ENCODE results near the gene ANKS6.

ANKS6 gene

GRCh38 chr9:98755006-98755618 is 41.2 kb downstream of the ANKS6 start:
- Histone ChIP-seq H3K9me3 (ENCODE audit: insufficient read depth, low read depth, low read length) (no peaks in the 10 kb centered on the region), H3K4me3 (ENCODE audit: low read length, poor library complexity, severe bottlenecking) (no peak overlapping the region), H3F3A (ENCODE audit: low read depth) (no peaks in the 10 kb centered on the region), H3K9ac (ENCODE audit: low read depth, low read length, poor library complexity, severe bottlenecking) (no peak overlapping the region), H3K79me2 (ENCODE audit: insufficient read depth, low read length) (no peaks in the 10 kb centered on the region), H4K20me1 (ENCODE audit: insufficient read depth, low read length, poor library complexity, severe bottlenecking) (no peaks in the 10 kb centered on the region), H3K4me1 (ENCODE audit: insufficient read depth, low read length, poor library complexity, severe bottlenecking) (no peaks in the 10 kb centered on the region), H3K4me2 (ENCODE audit: low read depth, low read length, poor library complexity, severe bottlenecking) (no peak overlapping the region), H3K9me2 (replicated peaks; ENCODE audit: low read depth, low read length) (no peaks in the 10 kb centered on the region), H3K36me3 (ENCODE audit: insufficient read depth, low read length) (no peaks in the 10 kb centered on the region), H2AFZ (ENCODE audit: low read length) (no peak overlapping the region), H3K27me3 (ENCODE audit: insufficient read depth, low read length, poor library complexity, severe bottlenecking) (no peaks in the 10 kb centered on the region)
- TF ChIP-seq, protein P1, sequence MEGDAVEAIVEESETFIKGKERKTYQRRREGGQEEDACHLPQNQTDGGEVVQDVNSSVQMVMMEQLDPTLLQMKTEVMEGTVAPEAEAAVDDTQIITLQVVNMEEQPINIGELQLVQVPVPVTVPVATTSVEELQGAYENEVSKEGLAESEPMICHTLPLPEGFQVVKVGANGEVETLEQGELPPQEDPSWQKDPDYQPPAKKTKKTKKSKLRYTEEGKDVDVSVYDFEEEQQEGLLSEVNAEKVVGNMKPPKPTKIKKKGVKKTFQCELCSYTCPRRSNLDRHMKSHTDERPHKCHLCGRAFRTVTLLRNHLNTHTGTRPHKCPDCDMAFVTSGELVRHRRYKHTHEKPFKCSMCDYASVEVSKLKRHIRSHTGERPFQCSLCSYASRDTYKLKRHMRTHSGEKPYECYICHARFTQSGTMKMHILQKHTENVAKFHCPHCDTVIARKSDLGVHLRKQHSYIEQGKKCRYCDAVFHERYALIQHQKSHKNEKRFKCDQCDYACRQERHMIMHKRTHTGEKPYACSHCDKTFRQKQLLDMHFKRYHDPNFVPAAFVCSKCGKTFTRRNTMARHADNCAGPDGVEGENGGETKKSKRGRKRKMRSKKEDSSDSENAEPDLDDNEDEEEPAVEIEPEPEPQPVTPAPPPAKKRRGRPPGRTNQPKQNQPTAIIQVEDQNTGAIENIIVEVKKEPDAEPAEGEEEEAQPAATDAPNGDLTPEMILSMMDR (conservative IDR thresholded peaks at IDR 0.05; ENCODE audit: low read length), result 0 out of 2 replicates have a peak, but pooled peaks have one; percentile 9
- TF ChIP-seq EZH2phosphoT487 (IDR thresholded peaks at IDR 0.05; ENCODE audit: borderline replicate concordance), result no peak

- Histone ChIP-seq H3F3A (ENCODE audit: low read depth) (no peaks in the 10 kb centered on the region), H3K4me1 (ENCODE audit: insufficient read depth, low read length, poor library complexity, severe bottlenecking) (no peaks in the 10 kb centered on the region), H3K4me2 (ENCODE audit: low read depth, low read length, poor library complexity, severe bottlenecking) (no peak overlapping the region), H3K36me3 (ENCODE audit: insufficient read depth, low read length) (no peaks in the 10 kb centered on the region), H3K4me3 (ENCODE audit: low read length, poor library complexity, severe bottlenecking) (no peak overlapping the region), H3K9ac (ENCODE audit: low read depth, low read length, poor library complexity, severe bottlenecking) (no peak overlapping the region), H3K27me3 (ENCODE audit: insufficient read depth, low read length, poor library complexity, severe bottlenecking) (no peaks in the 10 kb centered on the region), H3K79me2 (ENCODE audit: insufficient read depth, low read length) (no peaks in the 10 kb centered on the region), H3K9me3 (ENCODE audit: insufficient read depth, low read depth, low read length) (no peaks in the 10 kb centered on the region), H2AFZ (ENCODE audit: low read length) (no peak overlapping the region), H4K20me1 (ENCODE audit: insufficient read depth, low read length, poor library complexity, severe bottlenecking) (no peaks in the 10 kb centered on the region), H3K9me2 (replicated peaks; ENCODE audit: low read depth, low read length) (no peaks in the 10 kb centered on the region)
- no peak for TF ChIP-seq EZH2phosphoT487 (IDR thresholded peaks at IDR 0.05; ENCODE audit: borderline replicate concordance)
- TF ChIP-seq, protein P1 (conservative IDR thresholded peaks at IDR 0.05; ENCODE audit: low read length), result no peak
These were observed 45.1 kb downstream of the ANKS6 start for GRCh38 chr9:98751210-98751609.

DNA sequence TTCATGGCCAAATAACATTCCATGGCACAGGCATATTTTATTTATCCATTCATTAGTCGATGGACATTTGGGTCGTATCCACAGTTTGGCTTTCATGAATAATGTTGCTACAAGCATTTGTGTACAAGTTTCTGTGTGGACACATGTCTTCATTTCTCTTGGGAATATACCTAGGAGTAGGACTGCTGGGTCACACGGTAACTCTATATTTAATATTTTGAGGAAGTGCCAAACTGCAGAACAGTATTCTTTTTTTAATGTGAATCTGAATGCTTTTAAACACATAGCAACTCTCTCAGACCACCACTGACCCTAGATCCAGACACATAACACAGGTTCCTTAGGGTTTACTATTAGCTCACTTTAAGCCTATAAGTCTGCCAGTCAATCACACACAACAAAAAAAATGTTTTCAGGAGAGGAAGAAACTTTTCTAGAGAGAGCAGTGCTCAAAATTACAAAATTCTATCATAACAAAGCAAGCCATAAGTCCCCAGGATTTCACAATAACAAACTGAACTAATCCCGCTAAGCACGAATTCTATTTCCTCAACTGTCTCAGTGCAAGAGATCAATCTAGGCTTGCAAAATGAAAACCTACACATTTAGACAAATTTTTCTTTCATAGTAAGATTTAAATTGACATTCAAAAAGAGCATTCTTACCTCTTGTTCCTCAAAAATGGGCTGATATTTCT is 45.8 kb downstream of the ANKS6 start:
- H3K4me2 ChIP-seq (ENCODE audit: low read depth, low read length, poor library complexity, severe bottlenecking), result no peak overlapping the region
- H3K79me2 ChIP-seq (ENCODE audit: insufficient read depth, low read length), result no peaks in the 10 kb centered on the region
- no peak overlapping the region for H3K4me3 ChIP-seq (ENCODE audit: low read length, poor library complexity, severe bottlenecking)
- H2AFZ ChIP-seq (ENCODE audit: low read length), result no peak overlapping the region
- H3K36me3 ChIP-seq (ENCODE audit: insufficient read depth, low read length), result no peaks in the 10 kb centered on the region
- H3K9ac ChIP-seq (ENCODE audit: low read depth, low read length, poor library complexity, severe bottlenecking), result no peak overlapping the region
- TF ChIP-seq, protein P1 (conservative IDR thresholded peaks at IDR 0.05; ENCODE audit: low read length), result no peak
- TF ChIP-seq EZH2phosphoT487 (IDR thresholded peaks at IDR 0.05; ENCODE audit: borderline replicate concordance), result no peak
- no peaks in the 10 kb centered on the region for H4K20me1 ChIP-seq (ENCODE audit: insufficient read depth, low read length, poor library complexity, severe bottlenecking)
- H3F3A ChIP-seq (ENCODE audit: low read depth), result no peaks in the 10 kb centered on the region
- H3K27me3 ChIP-seq (ENCODE audit: insufficient read depth, low read length, poor library complexity, severe bottlenecking), result no peaks in the 10 kb centered on the region
- H3K9me2 ChIP-seq (replicated peaks; ENCODE audit: low read depth, low read length), result no peaks in the 10 kb centered on the region
- no peaks in the 10 kb centered on the region for H3K9me3 ChIP-seq (ENCODE audit: insufficient read depth, low read depth, low read length)
- H3K4me1 ChIP-seq (ENCODE audit: insufficient read depth, low read length, poor library complexity, severe bottlenecking), result no peaks in the 10 kb centered on the region

Measured in Loucy (cell line).